Choroid plexus epithelial cell (primary cell): ENCODE results near the gene REV1.
"Not testable (repeated sequence)": the region's sequence is repeated elsewhere in the genome, so short reads cannot be mapped to it uniquely, and the experiment has no call there.

Experiments
- DNase-seq: peaks from one replicate; pipeline ENCODE4 v3.0.0-alpha.2; 2010; ENCODE audit warnings: low read depth
- H3K4me3 ChIP-seq: 2 replicates; pipeline ENCODE4 v1.5.1; 2011; ENCODE audit warnings: low read depth, mild to moderate bottlenecking, control low read depth, low read length, moderate library complexity
- CTCF ChIP-seq: conservative IDR thresholded peaks from 2 replicates; pipeline ENCODE4 v1.5.1; 2011; ENCODE audit warnings: low read depth, mild to moderate bottlenecking, control low read depth, inconsistent platforms, low read length, moderate library complexity

Gene REV1

GRCh38 chr2:99512181-99512591 is 22.4 kb upstream of the REV1 start:
- TF ChIP-seq CTCF, result no peak
- no peak overlapping the region for H3K4me3 ChIP-seq
- DNase-seq, result no peak

GRCh38 chr2:99509387-99509786 is 19.6 kb upstream of the REV1 start:
- H3K4me3 ChIP-seq, result no peak overlapping the region
- no peak for TF ChIP-seq CTCF
- no peak for DNase-seq

- no peak overlapping the region for H3K4me3 ChIP-seq
- no peak for TF ChIP-seq CTCF
- DNase-seq, result no peak
Observed at GRCh38 chr2:99507937-99508818, 18.4 kb upstream of the REV1 start.

- no peak for DNase-seq
- TF ChIP-seq CTCF, result no peak
- no peak overlapping the region for H3K4me3 ChIP-seq
Observed at GRCh38 chr2:99504844-99505584, 15.2 kb upstream of the REV1 start.

- H3K4me3 ChIP-seq, DNase-seq: not testable (repeated sequence)
Observed at GRCh38 chr2:99503662-99504416, 14.0 kb upstream of the REV1 start.

- no peak for DNase-seq
- H3K4me3 ChIP-seq, result no peak overlapping the region
- no peak for TF ChIP-seq CTCF
Observed at GRCh38 chr2:99496021-99496420, 6.2 kb upstream of the REV1 start.
